Heart left ventricle (tissue), 16 donors: ENCODE measurements around the gene MYH14. TPM values are rescaled to one million over a fixed set of nuclear protein-coding genes. Genes with fewer than 3 reads are reported as not detected.

Experiments
- ATAC-seq, 4 donors: fragments of 200-7000 bp; cut with Tn5 transposase; one replicate each; pipeline ENCODE4 v1.9.1; 2020 to 2022; ENCODE audit warnings: moderate library complexity in 4 of 4, mild to moderate bottlenecking in 3 of 4, moderate number of reproducible peaks in 1 of 4
- DNase-seq, 5 donors: peaks; one replicate each; pipeline ENCODE4 v3.0.0-alpha.2; 2020
- H3K27ac ChIP-seq, 12 donors: fragments of 200-600 bp; sonication (generic) in 4 of 12; one replicate each; pipeline versions ENCODE4 v1.5.0 to v1.8.0; 2016 to 2022; ENCODE audit warnings: mild to moderate bottlenecking in 2 of 12
- H3K27me3 ChIP-seq, 9 donors: fragments of 200-600 bp; sonication (generic) in 2 of 9; one replicate each; pipeline versions ENCODE4 v1.5.1 to v1.8.0; 2016 to 2022; ENCODE audit warnings: mild to moderate bottlenecking in 3 of 9
- H3K36me3 ChIP-seq, 9 donors: fragments of 200-600 bp; sonication (generic) in 2 of 9; one replicate each; pipeline versions ENCODE4 v1.5.0 to v1.8.0; 2018 to 2022; ENCODE audit warnings: mild to moderate bottlenecking in 2 of 9
- H3K4me1 ChIP-seq, 12 donors: fragments of 200-600 bp; sonication (generic) in 4 of 12; one replicate each; pipeline versions ENCODE4 v1.5.0 to v1.8.0; 2016 to 2022; ENCODE audit warnings: mild to moderate bottlenecking in 3 of 12
- H3K4me3 ChIP-seq, 12 donors: fragments of 200-600 bp; sonication (generic) in 4 of 12; one replicate each; pipeline versions ENCODE4 v1.5.0 to v1.8.0; 2017 to 2022; ENCODE audit warnings: mild to moderate bottlenecking in 9 of 12, moderate library complexity in 4 of 12
- H3K9me3 ChIP-seq, 12 donors: fragments of 200-600 bp; sonication (generic) in 4 of 12; one replicate each; pipeline versions ENCODE4 v1.5.0 to v1.8.0; 2016 to 2022; ENCODE audit warnings: mild to moderate bottlenecking in 1 of 12
- CTCF ChIP-seq, 12 donors: fragments of 200-600 bp; sonication (generic) in 4 of 12; IDR thresholded peaks; one replicate each; pipeline versions ENCODE4 v1.5.0 to v1.8.0; 2018 to 2022; ENCODE audit warnings: antibody characterized with exemption in 12 of 12, mild to moderate bottlenecking in 5 of 12
- POLR2A ChIP-seq, 2 donors: fragments of 450-650 bp; IDR thresholded peaks; one replicate each; pipeline ENCODE4 v1.6.1; 2017; ENCODE audit warnings: antibody characterized with exemption in 2 of 2, mild to moderate bottlenecking in 2 of 2, moderate library complexity in 2 of 2
- WGBS, 4 donors: extraction: QIAGEN DNeasy Blood & Tissue Kit in 2 of 4; methylation state at CpG; one replicate each; pipeline versions ENCODE4 v1.1.5 to v1.1.7; 2013 to 2018; 5-methylcytosine and 5-hydroxymethylcytosine counted together
- intact Hi-C, 10 donors: fragments of 100-400 bp; cut with DNase I; formaldehyde crosslinking; loops; one replicate each; pipeline versions ENCODE4 v1.11.1 to v1.14.2; 2022
- polyA plus RNA-seq, 2 donors: library from polyadenylated mRNA; stranded (reverse); fragments of 200-250 nt; gene quantifications; one replicate each; pipeline ENCODE4 v1.2.3, GENCODE V29; 2013
- total RNA-seq, 9 donors: library from RNA; depleted of rRNA in 2 of 9; stranded (reverse); fragments of >200 nt in 2 of 9; fragmentation: NEBNext Ultra II Directional in 3 of 9; extraction: Animal tissue kit (Norgen Biotek cat#: 25700) in 3 of 9; gene quantifications; one replicate each; pipeline versions ENCODE4 v1.1.0 to v1.2.4, GENCODE V29; 2016 to 2023
- donor health status: ischemic (EF 13 %, LVEDD 7.1; RV severe dilation, severe dysfunction).
- donor health status: healthy with polysubstance abuse.
- donor health status: DM: no; HTN: yes; CAD: no.
- donor health status: DM: no; HTN: no; CAD: no.
- donor health status: ischemic (EF 25% LVEDD 6.9; RV normal size, moderate dysfunction).
- donor health status: ischemic (EF 25% LVEDD 5.7; RV mildly dilated, moderate dysfunction).
- donor health status: healthy.
- donor health status: DM: yes; HTN: yes; CAD: no.
- donor health status: ischemic (EF 35%, LVEDD 5.7; RV mildly dilated, moderate dysfunction).
- donor health status: nonischemic (EF 11% LVEDD 7.7; RV severe dilation, severe dysfunction).
- donor health status: DM: yes; HTN: yes; CAD: no.
- donor health status: PGD.
- donor health status: ischemic (EF 29% LVEDD 5.4; RV normal size, mild dysfunction).
- donor health status: nonischemic (EF 23%, LVEDD 6.1; RV moderate dilation, normal function).

The MYH14 gene
- total and polyA plus RNA-seq, 11 donors = 45.8 to 132 (median 90.5) TPM

- TF ChIP-seq CTCF (IDR thresholded peaks at IDR 0.05) (no peak), POLR2A (IDR thresholded peaks at IDR 0.05) (no peak)
- peak; percentile 64 to 79 (median 67) for DNase-seq
- intact Hi-C loops = loop anchor here in 1 of 10 donors (5.0 to 10.0 kb wide), 2 partner anchors 158 to 181 kb away; no protein-coding TSS in a partner anchor
- Histone ChIP-seq H3K27me3 (peaks cover 2 to 40% (median 16%) of the 10 kb centered on the region in 9 donors), H3K4me3 (peak overlapping the region in 8 of 12 donors; percentile 1 to 35 (median 17)), H3K4me1 (peaks cover 0 to 35% (median 17%) of the 10 kb centered on the region in 12 donors), H3K36me3 (no peaks in the 10 kb centered on the region), H3K27ac (no peak overlapping the region), H3K9me3 (no peaks in the 10 kb centered on the region)
- 2 to 8% (median 3%) methylated on average over 5 to 48 of the region's 48 CpGs for WGBS, 4 donors
- peak in 3 of 4 donors; percentile 5 to 50 (median 40) for ATAC-seq
Observed at GRCh38 chr19:50325310-50326100, 122.1 kb downstream of the MYH14 start.

GRCh38 chr19:50326101-50326664, 122.8 kb downstream of the MYH14 start:
- peaks cover 2 to 46% (median 16%) of the 10 kb centered on the region in 9 donors for H3K27me3 ChIP-seq
- intact Hi-C loops = loop anchor here in 1 of 10 donors (5.0 to 10.0 kb wide), 2 partner anchors 159 to 181 kb away; no protein-coding TSS in a partner anchor

GRCh38 chr19:50327013-50327412, 123.6 kb downstream of the MYH14 start:
- H3K27me3 ChIP-seq = peaks cover 2 to 52% (median 16%) of the 10 kb centered on the region in 9 donors
- H3K27ac ChIP-seq = no peak overlapping the region
- WGBS, 4 donors = 41 to 66% (median 48%) methylated on average over 3 to 4 of the region's 4 CpGs
- H3K4me1 ChIP-seq = peaks cover 0 to 39% (median 18%) of the 10 kb centered on the region in 12 donors
- no peaks in the 10 kb centered on the region for H3K9me3 ChIP-seq
- TF ChIP-seq POLR2A (IDR thresholded peaks at IDR 0.05) (no peak), CTCF (IDR thresholded peaks at IDR 0.05) (no peak)
- H3K4me3 ChIP-seq = no peak overlapping the region
- no peaks in the 10 kb centered on the region for H3K36me3 ChIP-seq
- ATAC-seq (no peak), DNase-seq (no peak)
- intact Hi-C loops = loop anchor here in 1 of 10 donors (5.0 to 10.0 kb wide), 2 partner anchors 160 to 182 kb away; no protein-coding TSS in a partner anchor

More at GRCh38 chr19:50326101-50326664, 122.8 kb downstream of the MYH14 start:
- peak overlapping the region in 8 of 12 donors; percentile 1 to 35 (median 17) for H3K4me3 ChIP-seq
- DNase-seq = peak in 1 of 5 donors; percentile 19
- no peaks in the 10 kb centered on the region for H3K9me3 ChIP-seq
- no peak overlapping the region for H3K27ac ChIP-seq
- no peaks in the 10 kb centered on the region for H3K36me3 ChIP-seq
- no peak for ATAC-seq
- whole genome bisulfite sequencing, 4 donors = 1 to 7% (median 3%) methylated on average over 11 to 26 of the region's 26 CpGs
- no peak for TF ChIP-seq POLR2A (IDR thresholded peaks at IDR 0.05)
- peaks cover 0 to 39% (median 18%) of the 10 kb centered on the region in 12 donors for H3K4me1 ChIP-seq

GRCh38 chr19:50327461-50328223, 124.2 kb downstream of the MYH14 start:
- Histone ChIP-seq H3K9me3 (no peaks in the 10 kb centered on the region), H3K4me1 (peaks cover 0 to 44% (median 18%) of the 10 kb centered on the region in 12 donors), H3K27me3 (peaks cover 2 to 58% (median 19%) of the 10 kb centered on the region in 9 donors), H3K36me3 (no peaks in the 10 kb centered on the region), H3K27ac (no peak overlapping the region), H3K4me3 (peak overlapping the region in 1 of 12 donors; percentile 45)
- WGBS, 4 donors = 16 to 31% (median 21%) methylated on average over 14 to 20 of the region's 20 CpGs
- DNase-seq = no peak
- no peak for TF ChIP-seq CTCF (IDR thresholded peaks at IDR 0.05)
- no peak for TF ChIP-seq POLR2A (IDR thresholded peaks at IDR 0.05)
- no peak for ATAC-seq
- intact Hi-C loops = loop anchor here in 1 of 10 donors (5.0 to 10.0 kb wide), 2 partner anchors 160 to 183 kb away; no protein-coding TSS in a partner anchor
